COLO829 (cell line): Measurements from ENCODE around the gene DDR2.

Experiments
- DNase-seq: peaks from one replicate; pipeline ENCODE4 v3.0.0; 2012; ENCODE audit warnings: low spot score

DDR2 gene

GRCh38 chr1:162699366-162699765 is 67.1 kb downstream of the DDR2 start:
- DNase-seq, result no peak

GRCh38 chr1:162700131-162700530 is 67.9 kb downstream of the DDR2 start:
- no peak for DNase-seq

GRCh38 chr1:162701286-162701685 is 69.0 kb downstream of the DDR2 start:
- no peak for DNase-seq

- no peak for DNase-seq
Observed at GRCh38 chr1:162702628-162703027, 70.4 kb downstream of the DDR2 start.

GRCh38 chr1:162703708-162704107 is 71.4 kb downstream of the DDR2 start:
- DNase-seq, result no peak

GRCh38 chr1:162704673-162705424 is 72.6 kb downstream of the DDR2 start:
- DNase-seq, result no peak

GRCh38 chr1:162706003-162706402 is 73.7 kb downstream of the DDR2 start:
- DNase-seq, result no peak

GRCh38 chr1:162706606-162707005 is 74.3 kb downstream of the DDR2 start:
- DNase-seq, result no peak

GRCh38 chr1:162708286-162708685 is 76.0 kb downstream of the DDR2 start:
- DNase-seq, result no peak

GRCh38 chr1:162709132-162709860 is 77.0 kb downstream of the DDR2 start:
- DNase-seq, result no peak

GRCh38 chr1:162709870-162710269 is 77.6 kb downstream of the DDR2 start:
- DNase-seq, result no peak

GRCh38 chr1:162710345-162710744 is 78.1 kb downstream of the DDR2 start:
- no peak for DNase-seq

GRCh38 chr1:162710780-162711465 is 78.7 kb downstream of the DDR2 start:
- no peak for DNase-seq

GRCh38 chr1:162712317-162713029 is 80.2 kb downstream of the DDR2 start:
- no peak for DNase-seq

GRCh38 chr1:162716123-162716522 is 83.9 kb downstream of the DDR2 start:
- no peak for DNase-seq

GRCh38 chr1:162716552-162716951 is 84.3 kb downstream of the DDR2 start:
- no peak for DNase-seq

GRCh38 chr1:162717548-162718184 is 85.4 kb downstream of the DDR2 start:
- no peak for DNase-seq

GRCh38 chr1:162719678-162720077 is 87.4 kb downstream of the DDR2 start:
- DNase-seq, result no peak

- no peak for DNase-seq
Observed at GRCh38 chr1:162720996-162721395, 88.7 kb downstream of the DDR2 start.

- DNase-seq, result no peak
Observed at GRCh38 chr1:162721471-162721870, 89.2 kb downstream of the DDR2 start.

- no peak for DNase-seq
Observed at GRCh38 chr1:162722036-162722435, 89.8 kb downstream of the DDR2 start.

GRCh38 chr1:162724583-162725120 is 92.4 kb downstream of the DDR2 start:
- DNase-seq, result no peak
